ENCODE data around the gene PIK3CG.
"Not testable (repeated sequence)": the region's sequence is repeated elsewhere in the genome, so short reads cannot be mapped to it uniquely, and the experiment has no call there.

The PIK3CG gene

GRCh38 chr7:106938803-106939202 lies 73.7 kb downstream of the PIK3CG start:
- DNase-seq (ENCODE audit: low read depth): no peak

DNA sequence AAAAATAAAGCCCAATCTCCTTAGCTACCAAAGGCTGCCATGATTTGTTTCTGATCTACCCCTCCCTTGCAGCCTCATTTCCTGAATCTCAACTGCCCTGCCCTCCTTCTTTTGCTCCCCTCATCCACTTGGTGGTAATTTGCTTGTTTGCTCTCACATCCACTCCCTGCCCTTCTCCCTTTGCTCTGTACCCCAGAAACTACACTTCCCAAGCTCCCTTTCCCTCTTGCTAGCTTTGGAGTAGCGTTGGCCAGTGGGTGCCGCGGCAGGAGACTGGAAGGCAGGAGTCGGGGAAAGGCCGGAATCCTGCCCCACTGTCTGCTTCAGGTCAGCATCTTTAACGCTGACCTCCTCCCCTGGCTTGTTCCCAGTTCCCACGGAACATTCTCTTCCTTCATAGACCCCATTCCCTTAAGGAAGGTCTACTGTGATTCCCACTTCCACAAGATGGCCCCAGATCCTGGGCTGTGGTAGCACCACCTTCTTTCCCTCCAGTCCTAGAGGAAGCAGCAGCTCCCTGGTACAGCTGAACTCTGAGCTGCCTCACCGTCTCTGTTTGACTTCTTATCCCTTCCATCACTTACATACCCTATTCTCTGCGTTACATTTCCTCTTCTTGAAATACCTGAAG lies 79.1 kb downstream of the PIK3CG start:
- DNase-seq (ENCODE audit: low read depth): no peak

DNA sequence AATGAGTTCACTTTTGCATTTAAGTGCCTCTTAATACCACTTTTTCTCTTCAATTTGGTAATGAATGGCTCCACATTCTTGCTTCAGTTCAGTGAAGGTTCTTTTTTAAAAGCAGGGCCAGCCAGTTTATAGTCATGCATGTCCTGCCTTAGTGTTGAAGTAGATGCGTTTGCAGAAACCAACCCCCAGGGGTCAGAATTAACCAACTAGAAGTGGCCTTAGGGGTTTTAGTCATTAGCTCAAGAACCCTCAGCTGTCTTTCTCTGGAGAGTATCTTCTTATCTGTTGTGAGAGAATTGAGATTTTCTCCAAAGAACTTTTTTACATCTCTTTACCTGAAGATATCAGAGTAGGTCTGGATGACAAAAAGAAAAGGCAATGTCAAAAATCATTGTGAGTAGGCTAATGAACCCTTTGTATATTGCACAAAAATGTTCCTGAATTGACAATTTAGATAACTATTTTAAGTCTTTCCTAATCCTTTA lies 82.2 kb downstream of the PIK3CG start:
- no peak for DNase-seq (ENCODE audit: low read depth)

DNA sequence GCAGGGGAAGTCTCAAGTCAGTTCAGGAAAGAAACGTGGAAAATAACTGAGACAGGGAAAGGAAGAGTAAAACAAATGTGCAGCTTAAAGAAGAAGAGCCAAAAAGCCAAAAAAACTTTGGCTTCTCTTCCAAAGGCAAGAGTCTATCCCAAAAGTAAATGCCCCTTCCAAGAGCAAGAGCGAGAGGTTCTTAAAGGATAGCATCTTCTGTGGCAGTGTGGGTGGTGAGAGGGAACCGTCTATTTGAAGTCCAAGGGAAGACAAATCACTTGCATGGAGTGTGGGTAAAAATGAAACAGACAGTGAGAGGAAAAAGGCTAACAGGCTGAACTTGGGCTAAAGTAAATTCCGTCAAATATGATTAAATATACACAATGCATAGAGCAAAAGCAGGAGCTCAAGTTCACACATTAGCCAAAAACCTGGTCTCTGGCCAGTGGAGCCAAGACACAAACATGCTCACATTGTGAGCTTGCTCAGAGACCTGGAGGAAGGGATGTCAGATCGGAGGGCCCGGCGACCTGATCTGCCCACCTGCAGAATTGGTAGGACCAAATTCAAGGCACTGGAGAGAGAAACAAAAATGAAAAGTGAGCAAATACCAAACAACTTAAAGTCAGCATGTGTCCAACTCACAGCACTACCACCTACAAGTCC lies 87.0 kb downstream of the PIK3CG start:
- no peak for DNase-seq (ENCODE audit: low read depth)

GRCh38 chr7:106952658-106953231 lies 87.7 kb downstream of the PIK3CG start:
- DNase-seq (ENCODE audit: low read depth): no peak

DNA sequence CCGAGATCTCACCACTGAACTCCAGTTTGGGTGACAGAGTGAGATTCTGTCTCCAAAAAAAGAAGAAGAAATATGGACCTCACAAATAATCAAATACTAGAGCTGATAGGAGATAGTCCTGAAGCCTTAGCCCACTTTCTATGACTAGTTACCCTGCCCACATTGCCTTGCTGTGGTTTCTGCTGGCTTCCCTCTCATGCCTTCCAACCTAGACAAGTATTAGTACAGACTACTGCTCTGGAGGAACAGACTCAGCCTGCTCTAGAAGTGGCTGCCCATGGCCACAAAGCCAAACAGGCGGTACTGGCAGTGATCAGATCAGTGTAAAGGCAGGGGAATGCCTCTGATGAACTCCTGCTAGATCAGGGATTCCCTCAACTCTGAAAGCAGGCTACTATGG lies 89.8 kb downstream of the PIK3CG start:
- DNase-seq (ENCODE audit: low read depth): no peak

DNA sequence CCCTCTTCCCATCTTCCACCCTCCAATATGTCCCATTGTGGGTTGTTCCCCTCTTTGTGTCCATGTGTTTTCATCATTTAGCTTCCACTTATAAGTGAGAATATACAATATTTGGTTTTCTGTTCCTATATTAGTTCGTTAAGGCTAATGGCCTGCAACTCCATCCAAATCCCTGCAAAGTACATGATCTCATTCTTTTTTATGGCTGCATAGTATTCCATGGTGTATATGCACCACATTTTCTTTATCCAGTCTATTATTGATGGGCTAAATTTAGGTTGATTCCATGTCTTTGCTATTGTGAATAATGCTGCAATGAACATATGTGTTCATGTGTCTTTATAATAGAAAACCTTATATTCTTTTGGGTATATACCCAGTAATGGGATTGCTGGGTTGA lies 90.8 kb downstream of the PIK3CG start:
- DNase-seq (ENCODE audit: low read depth): not testable (repeated sequence)

Measured in stimulated activated CD8-positive, alpha-beta memory T cell treated with anti-CD3 and anti-CD28 coated beads, Interleukin-12 subunit alpha, Interleukin-12 subunit beta, amount 100 ng/mL, for 1 hour (primary cell).